ENCODE data around the gene GGT1.
"Not testable (repeated sequence)": the region's sequence is repeated elsewhere in the genome, so short reads cannot be mapped to it uniquely, and the experiment has no call there.

Gene GGT1

DNA sequence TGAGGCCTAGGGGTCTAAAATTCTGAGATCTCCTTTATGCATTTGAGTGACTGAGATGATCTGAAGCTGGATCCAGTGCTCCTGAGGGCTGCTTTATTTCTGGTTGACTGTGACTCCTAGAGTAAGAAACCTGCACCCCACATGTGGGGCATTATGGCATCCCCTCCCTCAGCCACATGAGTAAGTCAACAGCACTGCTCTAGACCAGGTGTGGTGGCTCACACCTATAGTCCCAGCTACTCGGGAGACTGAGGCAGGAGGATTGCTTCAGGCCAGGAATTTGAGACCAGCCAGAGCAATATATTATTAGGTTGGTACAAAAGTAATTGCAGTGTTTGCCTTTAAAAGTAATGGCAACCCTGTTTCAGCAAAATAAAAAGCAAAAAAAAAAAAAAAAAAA is 39.3 kb downstream of the GGT1 start:
- not testable (repeated sequence) for DNase-seq

DNA sequence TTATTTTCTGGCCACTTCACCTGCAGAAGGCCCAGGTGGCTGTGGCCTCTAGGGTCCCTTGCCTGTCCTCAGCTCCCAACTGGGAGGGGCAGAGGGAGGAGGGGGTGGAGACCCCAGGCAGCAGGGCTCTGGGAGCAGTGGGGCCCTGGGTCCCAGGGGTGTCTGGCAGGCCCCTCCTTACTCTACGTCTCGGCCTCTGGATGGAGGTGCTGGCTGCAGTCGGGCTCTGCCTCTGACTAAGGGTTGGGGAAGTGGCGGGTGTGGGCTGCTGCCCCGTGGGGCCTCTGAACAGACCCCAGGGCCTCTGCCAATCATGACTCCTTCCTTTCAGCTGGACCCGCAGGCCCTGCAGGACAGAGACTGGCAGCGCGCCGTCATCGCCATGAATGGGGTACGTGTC is 41.4 kb downstream of the GGT1 start:
- DNase-seq, result not testable (repeated sequence)

DNA sequence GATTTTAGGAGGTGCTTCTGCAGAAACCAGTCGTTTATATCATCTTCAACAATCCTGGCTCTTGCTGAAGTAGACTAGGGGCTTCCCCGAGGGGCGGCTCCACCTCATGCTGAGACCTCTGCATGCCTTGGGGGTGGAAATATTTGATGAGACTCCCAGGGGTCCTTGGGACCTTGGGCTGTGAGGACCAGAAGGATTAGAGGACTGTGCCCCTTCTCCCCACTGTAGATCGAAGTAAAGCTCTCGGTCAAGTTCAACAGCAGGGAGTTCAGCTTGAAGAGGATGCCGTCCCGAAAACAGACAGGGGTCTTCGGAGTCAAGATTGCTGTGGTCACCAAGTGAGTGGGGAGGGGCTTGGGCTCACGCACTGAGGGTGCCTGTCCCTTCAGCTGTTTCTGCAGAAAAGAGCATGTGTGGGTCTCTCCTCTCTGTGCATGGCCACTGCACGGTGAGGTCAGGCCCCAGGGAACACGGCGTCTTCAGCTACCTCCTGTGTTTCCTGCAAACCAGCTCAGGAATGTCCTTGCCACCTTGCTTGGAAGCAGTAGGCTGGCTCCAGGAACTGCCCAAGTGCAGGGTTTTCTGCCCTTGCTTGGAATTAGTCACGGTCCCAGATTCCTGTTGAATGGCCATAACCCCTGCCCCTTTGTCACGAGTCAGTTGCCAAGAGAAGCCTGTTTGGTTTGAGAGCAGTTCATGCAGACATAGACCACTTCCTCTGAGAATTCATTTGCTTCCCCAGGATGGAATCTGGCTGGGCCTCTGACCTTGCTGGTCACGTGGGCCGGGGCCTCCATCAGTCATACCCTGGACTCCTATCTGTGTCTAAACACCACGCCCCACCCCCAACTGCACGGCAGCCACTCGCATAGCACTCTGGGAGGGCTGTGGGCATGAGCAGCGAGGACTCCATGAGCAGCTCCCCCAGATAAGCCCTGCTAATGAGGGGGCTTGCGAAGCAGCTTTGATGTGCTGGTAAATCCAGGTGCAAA is 42.7 kb downstream of the GGT1 start:
- DNase-seq, result not testable (repeated sequence)

DNA sequence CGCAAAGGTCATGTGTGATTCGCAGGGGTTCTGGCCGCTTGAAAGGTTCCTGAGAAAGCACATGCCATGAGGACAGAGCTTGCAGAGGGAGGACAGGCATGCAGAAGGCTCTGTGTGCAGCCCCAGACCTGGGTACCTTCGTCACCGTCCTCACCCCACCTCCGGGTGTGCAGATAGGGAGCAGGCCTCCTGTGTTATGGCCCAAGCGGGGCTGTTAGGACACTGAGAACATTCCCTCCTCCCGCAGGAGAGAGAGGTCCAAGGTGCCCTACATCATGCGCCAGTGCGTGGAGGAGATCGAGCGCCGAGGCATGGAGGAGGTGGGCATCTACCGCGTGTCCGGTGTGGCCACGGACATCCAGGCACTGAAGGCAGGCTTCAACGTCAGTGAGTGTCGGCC is 43.8 kb downstream of the GGT1 start:
- DNase-seq, result not testable (repeated sequence)

DNA sequence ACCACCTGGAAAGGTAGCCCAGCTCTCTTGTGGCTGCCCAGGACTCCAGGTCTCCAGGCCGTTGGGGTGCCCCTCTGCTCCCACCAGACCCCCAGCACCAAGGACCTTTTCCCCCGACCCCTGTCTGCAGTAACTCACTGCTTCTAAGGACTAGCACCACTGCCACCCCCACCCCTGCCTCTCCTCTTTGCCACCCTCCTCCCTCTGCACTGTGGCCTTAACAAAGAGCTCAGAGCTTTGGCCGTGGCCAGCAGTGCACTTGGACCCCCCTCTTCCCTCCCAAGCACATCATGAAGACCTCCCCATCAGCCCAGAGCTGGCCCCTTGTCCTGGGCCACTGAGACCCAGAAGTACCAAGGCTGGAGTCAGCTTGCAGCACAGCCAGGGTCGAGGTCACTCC is 46.4 kb downstream of the GGT1 start:
- DNase-seq, result not testable (repeated sequence)

DNA sequence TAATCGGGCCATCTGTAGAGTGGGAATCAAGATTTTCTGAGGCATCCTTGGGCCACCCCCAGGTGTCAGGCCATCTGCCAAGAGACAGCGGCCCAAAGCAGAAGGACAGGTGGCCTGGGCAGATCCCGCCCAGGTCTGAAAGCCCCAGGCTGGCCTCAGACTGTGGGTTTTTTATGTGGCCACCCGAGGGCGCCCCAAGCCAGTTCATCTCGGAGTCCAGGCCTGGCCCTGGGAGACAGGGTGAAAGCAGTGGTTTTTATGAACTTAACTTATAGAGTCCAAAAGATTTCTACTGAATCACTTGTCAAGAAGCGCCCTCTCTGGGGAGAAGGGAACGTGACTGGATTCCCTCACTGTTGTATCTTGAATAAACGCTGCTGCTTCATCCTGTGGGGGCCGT is 47.9 kb downstream of the GGT1 start:
- DNase-seq, result peak; percentile 47

DNA sequence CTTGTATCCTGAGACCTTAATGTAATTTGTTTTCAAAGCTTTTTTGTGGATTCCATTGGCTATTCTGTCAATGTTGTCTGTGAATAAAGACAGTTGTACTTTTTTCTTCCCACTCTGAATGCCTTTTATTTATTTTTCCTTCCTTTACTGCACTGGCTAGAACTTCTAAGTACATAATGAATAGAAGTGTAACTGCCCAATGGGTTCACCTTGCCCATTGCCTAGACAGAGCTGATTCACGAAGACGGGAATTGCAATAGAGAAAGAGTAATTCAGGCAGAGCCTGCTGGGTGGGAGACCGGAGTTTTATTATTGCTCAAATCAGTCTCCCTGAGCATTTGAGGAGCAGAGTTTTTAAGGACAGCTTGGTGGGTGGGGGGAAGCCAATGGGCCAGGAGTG is 62.4 kb downstream of the GGT1 start:
- DNase-seq, result not testable (repeated sequence)

DNA sequence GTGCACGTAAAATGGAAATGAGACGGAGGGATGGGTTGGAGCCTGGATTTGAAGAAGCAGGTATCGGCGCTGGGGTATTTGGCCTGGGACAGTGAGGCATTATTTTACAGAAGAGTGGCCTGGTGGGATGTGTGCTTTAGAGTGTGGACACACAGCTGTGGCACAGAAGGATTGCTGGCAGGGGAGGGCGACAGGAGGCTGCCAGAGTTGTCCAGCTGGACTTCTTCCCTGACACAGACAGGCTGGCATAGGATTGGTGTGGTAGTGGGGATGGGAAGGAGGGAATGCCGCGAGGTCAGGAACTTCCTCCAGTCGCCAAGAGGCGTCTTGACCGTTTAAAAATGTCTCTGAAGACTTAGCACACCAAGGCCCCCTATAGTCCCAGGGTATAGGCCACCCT is 64.9 kb downstream of the GGT1 start:
- DNase-seq, result not testable (repeated sequence)

DNA sequence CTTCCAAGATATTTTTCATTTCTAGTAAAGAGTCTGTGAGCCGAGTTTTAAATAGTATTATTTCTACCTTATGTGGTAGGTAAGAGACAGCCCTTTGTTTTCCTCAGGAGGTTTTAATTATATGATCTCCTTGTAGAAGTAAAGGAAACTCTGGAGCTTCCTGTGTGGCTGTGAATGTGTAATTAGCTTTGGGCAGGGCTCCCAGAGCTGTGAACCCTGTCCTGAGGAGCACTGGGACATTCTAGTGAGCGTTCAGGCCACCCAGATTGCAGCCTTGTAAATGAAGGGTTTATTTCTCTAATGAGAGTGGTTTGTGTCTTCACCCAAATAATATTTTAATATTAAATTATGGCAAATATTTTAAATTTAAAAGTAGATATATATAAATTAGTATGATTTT is 69.5 kb downstream of the GGT1 start:
- not testable (repeated sequence) for DNase-seq
